Tongue (tissue), 2 donors: ENCODE data around the gene GZMB. TPM values are rescaled to one million over a fixed set of nuclear protein-coding genes. Genes with fewer than 3 reads are reported as not detected.
A peak's percentile ranks its signal among the peaks of the same experiment; 100 is the strongest.
"Not testable (repeated sequence)": the region's sequence is repeated elsewhere in the genome, so short reads cannot be mapped to it uniquely, and the experiment has no call there.

Experiments
- DNase-seq: peaks from one replicate; pipeline ENCODE4 v3.0.0-alpha.2; 2015
- total RNA-seq: library from RNA; depleted of rRNA; stranded (reverse); fragments of >200 nt; gene quantifications from one replicate; pipeline ENCODE4 v1.2.3, GENCODE V29; 2014

The GZMB gene, protein sequence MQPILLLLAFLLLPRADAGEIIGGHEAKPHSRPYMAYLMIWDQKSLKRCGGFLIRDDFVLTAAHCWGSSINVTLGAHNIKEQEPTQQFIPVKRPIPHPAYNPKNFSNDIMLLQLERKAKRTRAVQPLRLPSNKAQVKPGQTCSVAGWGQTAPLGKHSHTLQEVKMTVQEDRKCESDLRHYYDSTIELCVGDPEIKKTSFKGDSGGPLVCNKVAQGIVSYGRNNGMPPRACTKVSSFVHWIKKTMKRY
- total RNA-seq: 0.41 TPM

DNA sequence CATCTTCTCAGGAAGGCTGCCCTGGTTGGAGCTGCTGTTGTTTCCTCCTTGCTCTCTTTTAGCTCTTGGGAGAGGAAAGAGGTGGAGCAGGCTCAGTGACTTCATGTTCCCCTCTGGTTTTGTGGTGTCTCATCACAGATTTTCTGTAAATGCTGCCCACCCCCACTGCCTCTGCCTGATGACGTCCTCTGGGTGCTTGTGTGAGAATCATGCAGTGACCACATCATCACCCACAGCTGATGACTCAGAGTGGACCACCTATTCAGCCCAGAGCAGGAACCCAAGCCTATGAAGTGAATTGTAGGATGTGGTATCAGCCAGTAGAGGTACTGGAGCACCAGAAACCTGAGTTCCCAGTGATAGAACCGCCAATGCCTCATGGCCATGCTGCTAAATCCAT, at the start of gene GZMB:
TSS of gene GZMB (minus strand) at position 33 of the 400 bp plus-strand sequence. CDS start at position 3, 30 bp downstream.
- DNase-seq: no peak

DNA sequence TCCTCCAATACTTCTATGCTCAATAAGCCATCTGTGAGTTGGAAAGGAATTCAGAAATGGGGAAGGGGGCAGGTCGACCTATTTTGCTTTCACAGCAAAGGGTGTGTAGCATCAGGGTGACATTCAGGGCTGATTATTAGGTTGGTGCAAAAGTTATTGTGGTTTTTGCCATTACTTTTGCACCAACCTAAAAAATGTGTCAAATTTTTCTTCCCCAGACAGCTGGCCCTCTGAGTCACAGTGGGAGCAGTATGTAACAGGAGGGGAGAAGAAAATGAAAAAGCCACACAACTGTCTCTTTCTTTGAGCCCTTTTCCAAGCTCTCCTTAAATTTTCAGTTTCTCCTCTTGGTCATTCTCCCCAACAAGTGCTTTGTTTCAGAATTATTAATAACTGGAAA, 47.1 kb upstream of the GZMB start:
- no peak for DNase-seq

DNA sequence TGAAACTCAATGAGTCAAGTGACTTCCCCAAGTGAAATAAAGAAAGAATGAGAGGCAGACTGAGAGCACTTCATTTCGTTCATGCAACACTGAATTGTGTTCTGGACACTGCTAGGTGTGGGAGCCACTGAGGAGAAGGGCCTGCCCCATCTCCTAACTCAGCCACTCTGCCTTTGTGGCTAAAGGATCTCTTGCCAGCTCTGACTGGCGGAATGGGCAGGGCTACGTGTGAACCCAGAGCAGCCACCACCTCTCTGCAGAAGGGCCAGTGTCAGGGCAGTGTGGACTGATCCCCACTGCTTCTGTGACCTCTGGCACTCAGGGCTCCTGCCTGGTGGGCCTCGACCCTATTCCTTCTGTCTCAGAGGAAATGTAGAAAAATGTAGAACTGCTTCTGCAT, 46.5 kb upstream of the GZMB start:
- no peak for DNase-seq

DNA sequence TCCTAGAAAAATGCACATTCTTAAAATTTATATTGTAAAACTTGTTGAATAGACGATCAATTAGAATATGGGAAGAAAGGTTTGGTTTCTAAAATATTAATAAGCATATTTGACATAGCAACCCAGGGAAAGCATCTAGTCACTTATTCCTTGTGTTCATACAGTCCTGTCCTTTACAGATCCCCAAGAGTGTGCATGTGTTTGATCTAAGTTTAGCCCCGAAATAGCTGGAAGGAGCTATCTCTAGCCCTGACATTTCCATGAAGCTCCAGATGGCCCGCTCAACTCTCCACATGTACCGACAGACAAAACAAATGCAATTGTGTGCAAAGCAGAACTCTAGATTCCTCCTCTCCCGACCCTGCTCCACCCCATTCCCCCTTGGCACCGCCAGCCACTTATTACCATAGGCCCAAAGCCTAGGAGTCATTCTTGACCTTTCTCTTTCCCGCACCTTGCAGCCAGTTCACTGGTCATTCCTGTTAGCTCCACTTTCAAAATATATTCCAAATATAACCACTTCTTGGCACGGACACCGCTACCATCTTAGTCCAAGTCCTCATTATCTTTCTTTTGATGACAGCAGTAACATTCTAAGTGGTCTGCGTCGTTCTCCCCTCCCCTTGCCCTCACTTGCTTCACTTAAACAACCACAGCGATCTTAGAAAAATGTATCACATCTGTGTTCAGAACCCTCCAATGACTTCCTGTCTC, 45.4 kb upstream of the GZMB start:
- DNase-seq: no peak

DNA sequence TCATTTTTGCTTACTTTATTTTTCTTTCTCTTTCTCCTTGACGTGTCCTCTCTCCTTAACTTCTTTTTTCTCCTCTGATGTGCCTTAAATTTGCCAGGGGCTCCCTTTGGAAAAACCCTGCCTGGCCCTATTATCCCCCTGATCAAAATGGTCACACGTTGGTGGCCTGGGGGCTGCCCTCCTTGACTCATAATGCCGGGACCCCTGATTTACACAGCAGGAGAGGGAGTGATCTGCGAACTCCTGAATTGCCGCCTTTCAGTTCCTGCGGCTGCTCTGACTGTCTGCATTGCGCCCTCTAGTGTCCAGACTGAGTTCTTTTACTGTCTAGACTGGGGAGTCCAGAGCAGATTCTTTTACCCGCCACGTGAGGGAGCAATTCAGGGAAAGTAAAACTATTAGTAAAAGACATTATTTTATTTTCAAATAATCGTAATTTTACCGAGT, 44.8 kb upstream of the GZMB start:
- DNase-seq: peak; percentile 93

DNA sequence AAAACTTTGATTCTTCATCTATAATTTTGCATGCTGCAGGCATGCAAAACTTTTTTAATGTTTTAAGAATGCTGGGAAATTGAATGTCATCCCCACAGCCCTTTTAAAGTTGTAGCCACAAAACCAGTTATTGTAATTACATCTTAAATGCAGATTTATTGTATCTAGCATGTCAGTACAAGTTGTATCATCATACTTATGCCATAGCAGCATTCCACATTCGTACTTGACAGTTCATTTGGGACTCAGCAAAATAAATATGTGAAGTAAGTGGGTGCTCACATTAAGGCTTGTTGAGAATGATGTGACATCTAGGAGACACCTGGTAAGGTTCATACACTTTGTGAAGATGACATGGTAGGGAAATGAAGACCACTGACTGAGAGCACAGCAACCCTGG, 44.0 kb upstream of the GZMB start:
- DNase-seq: no peak

DNA sequence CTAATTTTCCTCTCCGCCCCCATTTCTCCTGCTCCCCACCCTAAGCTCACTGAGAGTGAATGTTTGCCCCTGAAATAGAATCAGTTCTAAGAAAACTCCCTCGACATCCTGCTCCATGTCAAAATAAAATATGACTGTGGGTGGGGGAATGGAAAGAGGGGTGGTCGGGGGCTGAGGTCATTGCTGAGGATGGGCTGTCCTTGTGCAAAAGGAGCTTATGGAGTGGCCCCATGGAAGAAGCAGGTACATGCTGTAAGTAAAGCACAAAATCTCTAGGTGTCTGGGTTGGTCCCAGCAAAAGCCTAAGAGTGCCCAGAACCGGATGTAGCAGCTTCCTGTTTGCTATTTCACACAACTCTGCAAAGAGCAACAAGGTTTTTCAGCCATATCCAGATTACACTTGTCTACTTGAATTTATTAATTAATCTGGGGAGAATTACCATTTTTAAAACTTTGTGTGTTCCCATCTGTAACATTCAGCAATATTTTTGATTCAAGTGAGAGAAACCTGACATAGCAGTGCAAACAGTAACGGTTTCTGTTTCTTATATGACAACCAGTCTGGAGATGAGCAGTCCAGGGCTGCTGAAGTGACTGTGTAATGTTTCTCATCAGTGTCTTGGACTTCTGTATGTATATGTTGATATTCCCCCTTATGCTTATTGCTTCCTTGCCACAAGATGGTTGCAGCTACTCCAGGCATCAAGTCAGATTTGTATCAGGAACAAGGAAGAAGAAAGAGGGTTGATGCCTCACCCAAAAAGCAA, 40.4 kb upstream of the GZMB start:
- DNase-seq: no peak

DNA sequence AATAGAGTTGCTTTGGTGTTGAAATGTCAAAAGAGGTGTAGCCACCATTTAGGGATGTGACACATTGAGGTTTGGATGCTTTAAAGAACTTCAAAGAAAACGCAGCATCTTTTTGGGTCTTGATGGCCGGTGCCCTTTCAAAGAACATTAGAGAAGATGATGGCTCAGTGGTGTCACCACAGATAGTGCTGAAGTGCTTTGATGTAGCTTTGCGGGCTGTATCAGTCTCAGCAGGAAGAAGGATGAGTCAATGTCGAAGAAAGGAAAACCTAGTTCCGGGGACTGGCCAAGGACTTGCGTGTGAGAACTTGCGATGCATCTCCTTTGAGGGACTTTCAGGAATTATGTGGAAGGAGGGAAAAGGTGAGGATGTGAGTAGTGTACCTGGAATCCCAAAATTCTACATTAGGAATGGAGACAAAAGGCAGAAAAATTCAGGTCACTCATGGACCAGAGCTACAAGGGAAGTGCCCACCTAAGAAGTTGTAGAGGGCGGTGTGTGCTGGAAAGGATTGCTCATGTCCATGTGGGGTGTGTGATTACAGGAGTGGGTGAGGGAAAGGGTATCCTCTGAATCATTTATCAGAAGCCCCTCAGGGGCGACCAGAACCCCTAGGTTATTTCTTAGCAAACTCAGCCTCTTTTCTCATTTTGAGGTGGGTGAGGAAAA, 39.7 kb upstream of the GZMB start:
- DNase-seq: no peak

DNA sequence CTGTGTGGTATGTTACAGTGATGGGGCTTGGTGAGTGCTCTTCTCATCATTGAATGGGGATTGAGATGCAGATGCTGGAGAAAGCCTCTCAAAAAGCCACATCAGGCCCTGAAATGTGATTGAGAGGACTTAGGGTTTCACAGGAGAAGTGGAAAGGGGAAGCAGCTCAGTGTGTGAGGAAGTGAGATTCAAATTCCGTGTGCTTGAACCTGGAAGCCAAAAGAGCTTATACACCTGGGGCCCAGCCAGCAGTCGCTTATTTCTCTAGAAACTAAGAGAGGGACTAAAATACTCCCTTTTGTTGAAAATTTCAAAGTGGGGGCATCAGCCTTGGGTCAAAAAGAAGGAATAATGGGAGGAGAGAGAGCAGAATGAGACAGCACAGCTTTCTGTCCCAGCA, 39.1 kb upstream of the GZMB start:
- no peak for DNase-seq

DNA sequence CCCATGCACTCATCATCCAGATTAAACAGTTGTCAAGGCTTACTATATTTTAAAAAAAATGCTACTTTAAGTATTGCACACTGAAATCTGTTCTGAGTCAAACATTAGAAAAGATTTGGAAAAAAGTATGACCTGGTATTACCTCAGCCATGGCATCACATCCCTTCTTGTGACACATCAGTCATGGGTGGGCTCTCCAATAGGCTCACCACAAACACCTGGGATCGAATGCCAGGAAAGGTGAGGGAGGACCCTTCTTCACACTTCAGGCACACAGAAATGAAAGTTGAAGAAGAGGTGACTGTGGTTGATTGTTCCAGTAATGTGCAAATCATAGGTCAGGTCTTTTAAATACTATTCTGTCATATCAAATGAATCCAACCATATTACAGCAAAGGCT, 36.6 kb upstream of the GZMB start:
- DNase-seq: no peak

DNA sequence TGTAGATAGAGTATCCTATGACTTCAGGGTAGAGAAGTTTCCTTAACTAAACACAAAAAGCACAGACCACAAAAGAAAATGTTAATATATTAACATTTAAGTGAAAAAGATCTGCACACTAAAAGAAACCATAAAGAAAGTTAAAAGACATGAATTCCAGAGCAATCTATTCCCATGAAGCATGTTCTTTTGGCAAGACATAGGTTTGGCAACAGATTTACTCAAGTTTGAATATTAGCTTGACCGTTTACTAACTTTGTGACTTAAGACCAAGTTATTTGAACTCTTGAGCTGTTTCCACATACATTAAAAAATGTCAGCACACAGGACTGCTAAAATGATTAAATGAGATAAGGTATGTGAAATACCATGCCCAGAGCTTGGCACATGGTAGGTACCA, 35.7 kb upstream of the GZMB start:
- DNase-seq: no peak

DNA sequence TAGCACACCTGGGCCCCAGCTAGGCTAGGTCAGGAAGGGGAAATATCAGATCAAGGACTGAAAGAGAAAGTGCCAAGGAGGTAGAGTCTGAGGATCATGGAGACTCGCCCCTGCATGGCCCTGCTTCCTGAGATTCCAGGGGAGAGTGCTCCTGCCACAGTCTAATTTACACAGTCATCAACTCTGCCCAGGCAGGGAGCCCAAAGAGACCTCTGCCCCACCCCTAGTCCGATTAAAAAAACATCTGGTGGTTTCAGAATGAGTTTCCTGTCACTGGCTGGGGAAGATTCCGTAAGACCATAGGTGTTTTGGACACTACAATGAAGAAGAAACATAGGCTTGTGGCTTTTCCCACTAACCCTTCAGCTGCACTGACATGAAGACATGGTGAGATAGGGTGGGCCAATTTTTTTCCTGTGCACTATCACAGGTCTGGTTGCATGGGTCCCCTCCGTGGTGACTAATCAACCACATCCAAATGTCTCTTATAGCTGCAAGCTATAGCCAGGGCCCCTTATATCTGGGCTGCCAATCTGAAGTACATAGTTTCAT, 31.5 kb upstream of the GZMB start:
- DNase-seq: no peak

DNA sequence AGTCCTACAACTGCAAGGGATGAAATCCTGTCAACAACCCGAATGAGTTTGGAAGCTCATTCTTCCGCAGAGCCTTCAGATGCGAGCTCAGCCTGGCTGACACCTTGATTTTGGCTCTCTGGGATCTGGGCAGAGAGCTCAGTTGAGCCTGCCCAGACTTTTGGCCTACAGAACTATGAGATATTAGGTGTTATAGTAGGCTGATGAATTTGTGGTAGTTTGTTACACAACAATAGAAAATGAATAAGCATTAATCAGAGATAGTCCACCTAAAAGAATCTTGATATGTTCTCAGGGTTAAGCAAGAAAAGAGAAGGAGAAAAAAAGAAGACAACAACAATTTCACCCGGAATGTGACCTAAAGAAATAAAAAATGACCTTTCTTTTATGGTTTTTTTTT, 30.4 kb upstream of the GZMB start:
- no peak for DNase-seq

DNA sequence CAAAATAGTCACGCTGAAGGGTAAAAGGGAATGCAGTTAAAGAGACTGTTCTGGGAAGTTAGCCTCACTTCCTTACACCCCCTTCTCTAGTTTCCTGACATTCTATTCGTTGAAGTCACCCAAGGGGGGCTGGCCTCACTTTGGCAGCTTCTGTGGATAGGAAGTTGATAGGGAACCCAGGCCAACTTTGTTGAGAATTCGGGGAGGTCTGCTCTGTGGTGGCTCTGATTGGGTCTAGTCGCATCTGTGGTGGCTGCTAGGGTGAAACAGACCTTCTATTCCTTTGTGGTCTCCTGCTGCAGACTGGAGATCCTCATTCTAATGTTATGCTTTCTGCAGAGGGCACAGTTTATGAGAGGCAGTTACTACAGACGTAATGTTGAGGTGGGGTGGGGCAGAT, 28.8 kb upstream of the GZMB start:
- peak; percentile 9 for DNase-seq

DNA sequence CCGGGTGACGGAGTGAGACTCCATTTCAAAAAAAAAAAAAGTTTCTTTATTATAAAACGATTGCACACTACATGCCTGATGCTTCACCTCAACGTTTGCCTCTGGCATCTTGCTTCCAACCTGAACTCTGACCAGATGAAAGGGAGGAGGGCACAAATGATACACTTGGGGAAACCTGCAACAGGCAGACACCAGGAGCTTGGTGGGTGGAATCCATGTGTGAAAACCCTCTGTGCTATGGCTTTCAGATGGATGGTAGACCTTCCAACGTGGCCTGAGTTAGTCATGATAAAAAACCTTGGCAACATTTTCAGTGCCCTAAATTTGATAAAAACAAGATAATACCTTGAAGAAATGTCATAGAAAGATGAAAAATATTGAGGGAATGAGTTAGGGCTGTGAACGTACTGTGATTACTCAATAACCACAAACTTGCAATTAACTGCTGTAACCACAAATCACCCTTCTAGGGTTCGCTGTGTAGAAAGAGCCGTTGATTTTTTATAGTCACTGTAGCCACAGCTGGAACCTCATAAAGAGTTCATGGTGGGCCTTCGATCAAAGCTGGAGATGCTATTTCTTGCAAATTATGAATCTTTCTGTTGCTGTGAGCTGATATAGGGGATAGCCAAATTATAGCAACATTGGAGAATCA, 26.1 kb upstream of the GZMB start:
- no peak for DNase-seq

DNA sequence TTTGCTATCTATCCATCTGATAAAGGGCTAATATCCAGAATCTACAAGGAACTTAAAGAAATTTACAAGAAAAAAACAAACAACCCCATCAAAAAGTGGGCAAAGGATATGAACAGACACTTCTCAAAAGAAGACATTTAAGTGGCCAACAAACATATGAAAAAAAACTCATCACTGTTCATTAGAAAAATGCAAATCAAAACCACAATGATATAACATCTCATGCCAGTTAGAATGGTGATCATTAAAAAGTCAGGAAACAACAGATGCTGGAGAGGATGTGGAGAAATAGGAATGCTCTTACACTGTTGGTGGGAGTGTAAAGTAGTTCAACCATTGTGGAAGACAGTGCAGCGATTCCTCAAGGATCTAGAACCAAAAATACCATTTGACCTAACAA, 14.4 kb upstream of the GZMB start:
- DNase-seq: not testable (repeated sequence)

DNA sequence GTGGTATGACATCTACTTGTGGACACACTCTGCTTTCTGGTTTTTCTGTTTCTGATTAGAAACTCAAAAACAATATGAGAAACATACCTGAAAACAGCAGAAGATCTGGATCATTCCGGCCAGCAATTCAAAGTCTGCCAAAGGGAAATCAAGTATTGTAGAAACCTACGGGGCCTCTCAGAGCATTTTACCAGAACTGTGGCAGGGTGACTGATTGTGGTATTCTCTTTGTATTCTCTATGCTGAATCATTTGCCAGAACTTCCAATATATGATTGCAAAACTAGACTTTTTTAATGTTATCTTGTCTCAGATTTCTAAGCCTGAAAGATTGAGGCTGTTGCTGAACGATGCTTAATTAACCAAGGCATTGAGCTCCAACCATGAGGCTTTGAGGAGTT, 5.9 kb upstream of the GZMB start:
- no peak for DNase-seq

DNA sequence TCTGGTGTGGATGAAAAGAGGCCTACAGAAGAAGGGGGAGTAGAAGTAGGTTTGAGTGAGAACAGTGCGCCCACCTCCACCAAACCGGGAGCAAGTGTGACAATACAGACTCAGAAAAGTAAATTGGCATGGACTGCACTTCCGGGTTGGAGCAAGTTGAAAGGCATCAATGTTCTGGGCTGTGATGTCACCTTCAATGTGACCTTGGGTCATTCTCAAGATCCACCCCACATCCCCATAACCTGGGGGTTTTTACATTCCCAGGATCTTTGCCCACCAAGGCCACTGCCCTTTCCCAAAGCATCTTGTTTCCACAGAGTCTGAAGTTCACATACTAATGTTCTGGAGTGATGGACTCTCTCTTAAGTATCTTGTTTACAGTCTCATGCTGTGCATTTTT, 5.3 kb upstream of the GZMB start:
- DNase-seq: no peak

DNA sequence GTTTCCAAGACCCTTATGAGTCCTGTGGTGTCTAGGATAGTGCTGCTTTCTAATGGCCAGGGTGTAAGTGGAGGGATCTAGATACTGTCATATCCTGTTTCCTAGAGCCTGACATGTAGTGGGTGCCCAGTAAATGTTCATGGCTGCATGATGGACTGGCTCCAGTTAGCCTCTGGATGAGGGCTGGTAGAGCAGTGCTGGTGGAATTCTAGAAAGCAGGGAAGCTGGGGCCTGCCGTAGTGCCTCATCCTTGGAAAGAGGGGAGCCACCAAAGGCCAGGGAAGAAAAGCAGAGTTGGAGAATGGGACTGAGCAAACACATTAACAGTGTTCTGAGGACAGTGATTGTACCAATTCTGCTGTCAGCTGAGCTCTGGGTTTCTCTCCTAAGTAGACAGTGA, 637 bp downstream of the GZMB start:
- DNase-seq: no peak

DNA sequence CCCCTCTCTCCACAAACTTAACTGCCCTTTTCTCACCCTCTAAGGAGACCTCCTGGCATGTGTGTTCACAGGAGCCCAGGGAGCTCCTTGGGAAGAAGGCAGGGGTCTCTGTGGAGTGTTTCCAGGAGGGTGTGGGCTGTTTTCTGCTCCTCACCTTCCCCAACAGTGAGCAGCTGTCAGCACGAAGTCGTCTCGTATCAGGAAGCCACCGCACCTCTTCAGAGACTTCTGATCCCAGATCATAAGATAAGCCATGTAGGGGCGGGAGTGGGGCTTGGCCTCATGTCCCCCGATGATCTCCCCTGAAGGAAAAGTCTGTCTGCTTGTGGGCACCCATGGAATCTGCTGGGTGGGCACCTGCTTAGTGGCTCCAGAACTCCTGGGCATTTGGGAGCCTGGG, 1.2 kb downstream of the GZMB start:
- DNase-seq: no peak

DNA sequence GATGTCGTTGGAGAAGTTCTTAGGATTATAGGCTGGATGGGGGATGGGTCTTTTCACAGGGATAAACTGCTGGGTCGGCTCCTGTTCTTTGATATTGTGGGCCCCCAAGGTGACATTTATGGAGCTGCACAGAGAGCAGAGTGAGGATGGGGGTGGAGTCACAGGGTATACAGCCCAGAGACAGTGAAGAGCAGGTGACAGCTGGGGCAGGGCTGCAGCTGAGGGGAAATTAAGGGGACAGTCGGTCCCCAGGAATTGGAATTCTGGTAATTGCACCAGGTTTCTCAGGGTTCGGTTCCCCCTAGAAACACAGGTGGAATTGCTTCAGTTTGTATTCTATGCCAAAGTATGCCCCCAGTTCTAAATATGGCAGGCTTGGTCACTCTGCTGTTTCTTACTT, 1.7 kb downstream of the GZMB start:
- DNase-seq: no peak

DNA sequence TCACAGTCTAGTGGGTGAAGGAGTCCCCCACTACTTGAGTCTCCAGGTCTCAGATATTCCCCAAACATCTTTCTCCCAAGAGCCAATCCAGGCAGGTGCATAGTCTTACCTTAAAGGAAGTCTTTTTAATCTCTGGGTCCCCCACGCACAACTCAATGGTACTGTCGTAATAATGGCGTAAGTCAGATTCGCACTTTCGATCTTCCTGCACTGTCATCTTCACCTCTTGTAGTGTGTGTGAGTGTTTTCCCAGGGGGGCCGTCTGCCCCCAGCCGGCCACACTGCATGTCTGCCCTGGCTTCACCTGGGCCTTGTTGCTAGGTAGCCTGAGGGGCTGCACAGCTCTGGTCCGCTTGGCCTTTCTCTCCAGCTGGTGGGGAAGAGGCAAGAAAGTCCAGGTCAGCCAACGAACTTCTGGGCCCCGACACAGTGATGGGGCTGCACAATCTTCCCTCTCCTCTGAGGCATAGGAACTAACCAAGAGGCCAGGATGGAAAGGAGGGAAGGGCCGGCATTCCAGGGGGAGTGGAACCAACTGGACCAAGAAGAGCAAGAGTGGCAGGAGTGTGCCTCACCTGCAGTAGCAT, 2.1 kb downstream of the GZMB start:
- no peak for DNase-seq
